Bronchial epithelial cell (primary cell): ENCODE results near the gene PAM. TPM values are rescaled to one million over a fixed set of nuclear protein-coding genes. Genes with fewer than 3 reads are reported as not detected.

Source experiments
- DNase-seq: peaks from one replicate; pipeline ENCODE4 v3.0.0-alpha.2; 2010; ENCODE audit warnings: low read depth
- FAIRE-seq: peaks from 2 replicates; lab custom pipeline; 2011; peaks lifted over from hg19 to GRCh38; lab: Jason Lieb, UNC
- H3K27me3 ChIP-seq: 2 replicates; pipeline ENCODE4 v1.5.1; 2011; ENCODE audit warnings: low read length; ENCODE audit not compliant: control insufficient read depth, insufficient read depth
- H3K36me3 ChIP-seq: 2 replicates; pipeline ENCODE4 v1.5.1; 2011; ENCODE audit warnings: low read length; ENCODE audit not compliant: control insufficient read depth, insufficient read depth
- H3K4me3 ChIP-seq: 2 replicates; pipeline ENCODE4 v1.5.1; 2011; ENCODE audit warnings: mild to moderate bottlenecking, low read depth, low read length, control low read depth
- CTCF ChIP-seq: IDR thresholded peaks from 2 replicates; pipeline ENCODE4 v1.5.1; 2011; ENCODE audit warnings: mild to moderate bottlenecking, moderate library complexity, low read length, control low read depth, inconsistent platforms; ENCODE audit not compliant: insufficient read depth, severe bottlenecking
- total RNA-seq: library from RNA; depleted of rRNA; stranded (reverse); fragments of >200 nt; gene quantifications from 2 replicates; pipeline ENCODE4 v1.2.1, GENCODE V29; 2014

Gene PAM
- total RNA-seq, 1 donor from 2014 or later = 68.4 TPM

DNA sequence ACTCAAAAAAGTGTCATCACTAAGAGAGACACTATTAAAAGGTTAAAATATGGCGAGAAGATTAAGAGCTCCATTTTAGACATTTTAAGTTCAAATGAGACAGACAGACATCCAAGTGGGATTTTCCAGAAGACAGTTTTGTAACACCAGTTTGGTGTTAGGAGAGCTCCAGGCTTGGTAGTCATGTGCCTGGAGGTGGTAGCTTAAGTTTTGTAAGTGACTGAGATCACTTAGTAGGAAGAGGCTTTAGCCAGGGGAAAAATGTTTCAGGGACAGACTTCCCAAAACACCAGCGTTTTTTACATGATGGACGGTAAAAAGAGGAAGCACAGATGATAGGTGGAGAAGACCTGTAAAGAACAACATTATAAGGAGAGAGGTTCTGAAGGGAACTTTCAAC lies 214.5 kb downstream of the PAM start:
- no peak for TF ChIP-seq CTCF
- FAIRE-seq (no peak), DNase-seq (no peak)

DNA sequence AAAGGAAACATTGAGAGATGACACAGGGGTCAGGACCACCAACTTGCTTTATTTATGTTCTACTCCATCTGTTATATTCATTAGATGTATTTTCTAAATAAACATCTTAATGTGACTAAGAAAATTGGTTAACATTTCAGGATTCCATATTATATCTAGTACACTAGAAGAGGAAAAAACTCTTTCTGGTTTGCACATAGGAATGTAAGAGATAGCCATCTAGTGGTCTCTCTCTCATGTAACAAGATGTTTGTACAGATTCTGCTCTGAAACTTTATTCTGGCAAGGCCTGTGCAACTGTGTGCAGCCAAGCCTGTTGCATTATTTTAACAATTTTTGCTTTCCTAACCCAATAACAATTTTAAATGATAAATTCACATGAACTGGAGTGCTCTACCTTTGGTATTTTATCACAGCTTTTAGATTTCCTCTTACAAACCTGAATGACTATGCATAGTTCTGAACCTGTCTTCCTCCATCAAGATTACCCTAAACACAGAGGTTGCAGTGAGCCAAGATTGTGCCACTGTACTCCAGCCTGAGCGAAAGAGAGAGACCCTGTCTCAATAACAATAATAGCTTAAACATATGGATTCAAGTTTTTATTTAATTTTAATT lies 216.7 kb downstream of the PAM start:
- no peaks in the 10 kb centered on the region for H3K27me3 ChIP-seq
- H3K4me3 ChIP-seq = no peak overlapping the region
- no peak for TF ChIP-seq CTCF
- FAIRE-seq (no peak), DNase-seq (peak; percentile 15)
- no peaks in the 10 kb centered on the region for H3K36me3 ChIP-seq

More for the DNA sequence above, 214.5 kb downstream of the PAM start:
- Histone ChIP-seq H3K36me3 (no peaks in the 10 kb centered on the region), H3K27me3 (no peaks in the 10 kb centered on the region), H3K4me3 (no peak overlapping the region)

DNA sequence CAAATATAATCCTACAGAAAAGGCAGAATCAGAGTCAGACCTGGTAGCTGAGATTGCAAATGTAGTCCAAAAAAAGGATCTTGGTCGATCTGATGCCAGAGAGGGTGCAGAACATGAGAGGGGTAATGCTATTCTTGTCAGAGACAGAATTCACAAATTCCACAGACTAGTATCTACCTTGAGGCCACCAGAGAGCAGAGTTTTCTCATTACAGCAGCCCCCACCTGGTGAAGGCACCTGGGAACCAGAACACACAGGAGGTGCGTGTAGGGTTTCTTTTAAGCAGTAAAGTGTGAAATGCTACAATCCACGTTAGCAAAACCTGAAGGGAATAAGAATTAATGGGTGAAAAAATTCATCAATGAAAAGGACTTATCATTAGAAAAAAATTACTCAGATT lies 219.1 kb downstream of the PAM start:
- TF ChIP-seq CTCF = no peak
- DNase-seq (no peak), FAIRE-seq (no peak)
- Histone ChIP-seq H3K4me3 (no peak overlapping the region), H3K27me3 (no peaks in the 10 kb centered on the region), H3K36me3 (no peaks in the 10 kb centered on the region)

DNA sequence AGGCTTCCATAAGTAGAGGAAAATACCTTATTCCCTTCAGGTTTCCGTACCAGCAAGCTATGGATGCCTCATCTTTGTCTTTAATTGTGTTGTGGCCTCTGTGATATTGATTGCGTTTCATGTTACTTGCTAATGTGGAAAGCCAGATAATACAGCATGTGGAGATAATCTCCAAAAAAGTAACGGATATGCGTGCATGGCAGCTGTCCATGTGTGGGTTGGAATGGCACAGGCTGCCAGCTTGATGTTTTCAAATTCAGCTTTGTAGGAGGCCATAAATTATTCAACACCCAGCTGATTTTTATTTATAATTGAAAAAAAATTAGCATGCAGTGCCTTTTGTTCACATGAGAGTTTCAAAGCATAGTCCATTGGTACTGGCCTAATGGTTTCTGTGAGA lies 219.9 kb downstream of the PAM start:
- Histone ChIP-seq H3K27me3 (no peaks in the 10 kb centered on the region), H3K36me3 (no peaks in the 10 kb centered on the region), H3K4me3 (no peak overlapping the region)
- DNase-seq (no peak), FAIRE-seq (no peak)
- no peak for TF ChIP-seq CTCF

DNA sequence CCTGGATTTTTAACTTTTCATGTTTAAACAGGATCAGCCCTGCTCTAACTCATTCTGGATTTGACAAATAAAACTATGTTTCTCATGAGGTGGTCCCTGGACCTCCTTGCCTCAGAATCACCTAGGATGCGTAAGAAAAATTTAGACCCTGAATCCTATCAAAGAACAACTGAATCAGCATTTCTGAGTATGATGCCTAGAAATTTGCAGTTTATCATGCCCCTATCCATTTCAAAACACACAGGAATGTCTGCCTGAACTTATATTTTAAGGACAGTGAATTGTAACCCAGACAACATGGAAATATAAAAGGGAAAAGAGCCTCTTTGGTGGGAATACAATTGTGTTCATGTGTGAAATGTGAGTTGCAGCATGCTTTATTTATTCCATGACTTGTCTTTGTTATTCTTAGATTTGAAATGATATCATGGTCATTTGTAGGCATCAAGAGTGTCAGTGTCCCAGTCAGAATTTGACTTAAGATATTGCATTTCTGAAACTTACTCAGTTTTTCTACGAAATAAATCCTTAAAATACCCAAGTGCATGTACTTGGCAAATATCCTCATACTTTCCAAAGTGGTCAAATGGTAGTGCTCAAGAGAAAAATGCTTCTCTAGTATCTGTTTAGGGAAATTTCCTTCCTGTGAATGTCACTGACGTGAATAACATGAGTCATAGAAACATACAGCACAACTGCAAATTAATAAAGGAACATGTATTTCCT lies 220.5 kb downstream of the PAM start:
- Histone ChIP-seq H3K4me3 (no peak overlapping the region), H3K36me3 (no peaks in the 10 kb centered on the region), H3K27me3 (no peaks in the 10 kb centered on the region)
- DNase-seq = peak; percentile 26
- TF ChIP-seq CTCF = no peak
- FAIRE-seq = no peak
